ENCODE measurements around the gene ETS1.

The ETS1 gene, protein sequence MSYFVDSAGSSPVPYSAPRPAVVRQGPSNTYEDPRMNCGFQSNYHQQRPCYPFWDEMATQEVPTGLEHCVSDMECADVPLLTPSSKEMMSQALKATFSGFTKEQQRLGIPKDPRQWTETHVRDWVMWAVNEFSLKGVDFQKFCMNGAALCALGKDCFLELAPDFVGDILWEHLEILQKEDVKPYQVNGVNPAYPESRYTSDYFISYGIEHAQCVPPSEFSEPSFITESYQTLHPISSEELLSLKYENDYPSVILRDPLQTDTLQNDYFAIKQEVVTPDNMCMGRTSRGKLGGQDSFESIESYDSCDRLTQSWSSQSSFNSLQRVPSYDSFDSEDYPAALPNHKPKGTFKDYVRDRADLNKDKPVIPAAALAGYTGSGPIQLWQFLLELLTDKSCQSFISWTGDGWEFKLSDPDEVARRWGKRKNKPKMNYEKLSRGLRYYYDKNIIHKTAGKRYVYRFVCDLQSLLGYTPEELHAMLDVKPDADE

DNA sequence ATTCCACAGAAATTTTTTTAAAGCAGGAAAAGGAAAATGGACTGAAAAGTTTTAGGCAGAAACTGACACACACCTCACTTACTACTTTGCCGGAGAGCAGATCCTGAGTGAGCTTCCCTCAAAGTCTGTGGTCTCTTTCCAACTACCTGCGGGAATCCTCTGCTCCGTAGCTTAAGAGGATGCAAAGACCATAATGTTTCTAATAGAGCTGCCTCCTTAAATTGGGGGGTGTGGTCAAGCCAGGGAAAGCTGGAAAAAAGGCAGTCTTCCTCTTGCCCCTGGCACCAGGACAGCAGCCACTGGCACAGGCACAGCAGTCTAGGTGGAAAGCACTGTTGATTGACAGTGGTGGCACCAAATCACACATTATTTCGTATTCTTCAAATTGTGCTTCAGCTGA, at the start of gene ETS1:
Gene ETS1 (minus strand): TSS at position 144 of the 400 bp plus-strand sequence. CDS start 14,428 bp downstream, outside the sequence.
- DNase-seq: no peak

DNA sequence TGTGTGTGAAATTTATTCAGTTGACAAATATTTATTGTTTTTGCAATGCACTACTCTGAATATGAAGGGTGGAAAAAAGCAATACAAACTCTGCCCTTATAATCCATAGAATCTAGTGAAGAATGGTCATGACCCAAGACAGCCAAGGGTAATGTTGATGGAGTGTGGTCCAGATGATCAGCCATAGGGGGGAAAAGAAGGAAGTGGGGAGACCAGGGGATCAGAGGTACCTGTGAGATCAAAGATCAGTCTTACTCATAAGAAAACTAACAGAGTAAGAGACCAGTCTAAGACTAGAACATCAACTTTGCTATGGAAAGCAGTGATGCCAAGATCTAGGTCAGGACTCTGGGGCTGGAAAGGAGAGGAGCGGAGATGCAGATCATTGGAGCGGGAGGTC, 47.0 kb upstream of the ETS1 start:
- no peak for DNase-seq

DNA sequence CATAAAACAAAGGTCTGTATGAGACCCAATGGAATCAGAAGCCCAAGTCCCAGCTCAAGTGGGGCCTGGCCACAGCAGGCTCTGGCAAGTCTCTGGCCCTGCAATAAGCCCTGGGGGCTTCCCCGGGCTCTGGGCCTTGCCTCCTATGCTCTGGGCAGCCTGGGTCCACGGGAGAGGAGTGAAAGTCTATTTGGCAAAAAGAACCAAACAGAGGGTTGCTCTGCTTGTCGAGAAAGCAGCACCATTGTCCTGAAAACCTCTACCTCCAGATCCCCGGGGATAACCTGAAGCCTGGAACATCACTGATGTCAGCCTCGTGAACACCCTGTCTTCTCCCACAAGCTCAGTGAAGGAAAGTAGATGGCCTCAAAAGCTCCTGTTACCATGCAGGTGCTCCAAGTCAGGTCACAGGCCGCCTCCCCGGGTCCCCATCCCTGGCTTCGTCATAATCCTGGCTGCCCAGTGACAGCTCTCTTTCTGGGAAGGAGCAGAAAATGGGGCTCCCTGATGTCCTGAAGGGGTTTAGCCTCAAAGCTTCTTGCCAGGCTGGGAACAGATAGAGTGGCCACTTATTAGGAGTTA, 46.1 kb upstream of the ETS1 start:
- no peak for DNase-seq

DNA sequence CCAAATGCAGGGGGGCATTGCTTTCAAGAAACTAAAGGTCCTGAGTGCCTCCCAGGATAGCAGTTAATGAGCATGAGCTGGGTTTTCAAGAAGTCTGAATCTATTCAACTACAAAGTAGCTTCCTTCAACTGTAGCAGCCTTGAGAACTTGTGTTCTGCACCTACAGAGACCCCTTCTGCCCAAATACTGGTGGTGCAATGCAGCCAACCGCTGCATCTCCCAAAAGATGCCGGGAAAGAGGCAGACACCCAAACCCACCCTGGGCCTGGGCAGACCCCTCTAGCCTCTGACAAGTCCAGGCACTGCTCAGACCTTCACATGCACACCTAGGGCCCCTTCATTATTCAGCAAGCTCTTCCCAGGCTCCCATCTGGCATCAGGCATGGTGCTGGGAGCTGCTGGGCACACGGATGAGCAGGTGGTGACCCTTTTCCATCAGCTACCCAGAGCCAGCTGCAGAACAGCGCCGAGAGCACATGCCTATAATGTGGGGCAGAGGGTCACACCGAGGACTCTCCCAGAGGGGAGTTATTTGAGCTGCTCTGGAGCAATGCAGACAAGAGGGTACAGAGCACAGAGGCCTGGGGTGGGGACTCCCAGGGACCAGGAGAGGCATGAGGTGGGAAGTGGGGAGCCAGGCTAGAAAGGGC, 44.9 kb upstream of the ETS1 start:
- DNase-seq: peak; percentile 65 to 69

DNA sequence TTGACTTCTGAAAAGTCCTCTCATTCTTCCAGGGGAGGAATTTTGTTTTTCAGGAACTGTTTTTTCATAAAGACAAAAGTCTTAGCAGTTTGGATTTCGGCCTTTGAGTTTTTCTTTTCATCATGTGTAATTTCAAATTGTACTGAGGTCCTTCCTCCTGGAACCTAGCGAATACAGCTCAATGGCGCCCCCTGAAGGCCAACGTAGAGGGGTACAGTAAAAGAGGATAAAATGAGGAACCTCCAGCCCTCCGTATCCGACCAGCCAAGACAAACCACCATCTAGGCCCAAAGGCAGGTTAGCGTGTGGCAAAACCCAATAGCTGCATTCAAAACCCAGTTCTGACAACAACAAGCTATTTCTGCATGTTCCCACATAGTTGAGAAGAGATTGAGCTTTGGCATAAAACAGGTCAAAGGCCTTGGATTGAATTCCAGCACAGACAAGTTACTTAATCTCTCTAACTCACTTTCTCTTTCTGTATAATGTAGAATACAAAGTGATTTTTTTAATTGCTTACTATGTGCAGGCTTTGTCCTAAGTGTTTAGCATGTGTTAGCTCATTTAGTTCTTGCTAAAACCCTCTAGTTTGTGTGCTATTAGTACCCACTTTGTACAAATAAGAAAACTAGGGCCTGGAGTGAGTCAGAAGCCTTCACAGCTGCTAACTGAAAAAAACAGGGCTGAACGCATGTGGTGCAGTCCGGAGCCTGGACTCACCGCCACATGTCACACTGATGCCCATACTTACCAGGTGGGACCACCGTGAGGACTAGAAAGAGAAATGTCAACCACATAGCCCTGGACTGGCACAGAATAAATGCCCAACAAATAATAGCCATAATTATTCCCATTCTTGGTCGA, 43.2 kb upstream of the ETS1 start:
- peak; percentile 90 to 91 for DNase-seq

DNA sequence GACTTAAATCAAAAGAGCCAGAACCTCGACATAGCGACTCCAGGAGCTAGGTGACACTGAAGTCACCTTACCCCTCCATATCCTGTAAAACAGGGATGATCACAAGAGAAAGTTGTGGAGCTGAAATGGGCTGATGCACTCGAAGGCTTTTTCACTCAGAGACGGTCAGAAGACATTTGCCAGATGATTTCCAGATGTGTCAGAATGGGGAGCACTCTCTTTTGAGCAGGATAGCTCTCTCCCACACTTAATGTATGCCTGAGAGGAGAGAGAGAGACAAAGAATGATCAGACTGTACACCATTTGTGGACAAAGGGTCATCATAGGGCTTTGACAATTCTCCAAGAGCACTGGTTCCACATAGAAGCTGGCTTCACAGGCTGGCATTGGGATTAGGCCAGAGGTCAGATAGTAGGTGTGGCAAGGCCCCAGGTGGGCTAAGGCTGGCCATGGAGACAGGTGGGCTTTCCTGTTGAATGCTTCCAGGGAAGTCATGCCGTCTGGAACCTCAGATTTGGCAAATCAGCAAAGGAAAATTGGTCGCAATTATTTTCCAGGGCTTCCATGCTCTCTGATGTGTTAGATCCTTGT, 42.3 kb upstream of the ETS1 start:
- DNase-seq: no peak

DNA sequence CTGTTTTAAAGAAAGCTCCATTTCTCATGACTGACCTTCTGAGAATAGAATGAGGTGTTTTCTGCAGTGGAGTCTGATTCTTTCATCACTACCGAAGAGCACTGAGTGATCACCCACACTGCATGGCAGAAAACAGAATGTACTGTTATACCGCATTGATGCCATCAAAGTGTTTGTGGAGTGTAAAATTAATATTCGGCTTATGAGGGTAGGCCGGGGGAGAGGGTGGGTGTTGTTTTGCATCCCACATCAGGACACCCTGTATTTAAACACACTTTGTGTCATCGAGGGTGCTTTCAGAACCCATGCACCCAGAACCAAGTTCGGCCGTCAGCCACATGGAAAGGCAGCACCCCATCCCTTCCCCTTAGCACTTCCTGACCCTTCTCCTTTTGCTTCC, 41.3 kb upstream of the ETS1 start:
- peak; percentile 31 to 55 for DNase-seq

DNA sequence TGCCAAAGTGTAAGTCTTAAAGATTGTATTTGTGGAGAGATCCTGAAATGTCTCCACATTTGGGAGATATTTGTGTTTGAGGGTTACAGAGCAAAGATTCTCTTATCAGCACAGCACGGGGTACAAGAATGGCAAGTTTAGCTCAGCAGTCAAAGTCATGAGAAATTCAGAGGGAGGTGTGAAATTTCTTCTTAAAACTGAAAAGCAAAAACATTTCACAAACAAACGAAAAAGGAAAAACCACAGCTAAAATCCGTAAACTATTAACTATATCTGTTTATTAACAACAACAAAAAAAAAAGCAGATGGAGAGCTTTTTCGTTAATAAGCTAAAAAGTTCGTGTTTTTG, 40.9 kb upstream of the ETS1 start:
- peak in 1 of 2 donors; percentile 42 for DNase-seq

DNA sequence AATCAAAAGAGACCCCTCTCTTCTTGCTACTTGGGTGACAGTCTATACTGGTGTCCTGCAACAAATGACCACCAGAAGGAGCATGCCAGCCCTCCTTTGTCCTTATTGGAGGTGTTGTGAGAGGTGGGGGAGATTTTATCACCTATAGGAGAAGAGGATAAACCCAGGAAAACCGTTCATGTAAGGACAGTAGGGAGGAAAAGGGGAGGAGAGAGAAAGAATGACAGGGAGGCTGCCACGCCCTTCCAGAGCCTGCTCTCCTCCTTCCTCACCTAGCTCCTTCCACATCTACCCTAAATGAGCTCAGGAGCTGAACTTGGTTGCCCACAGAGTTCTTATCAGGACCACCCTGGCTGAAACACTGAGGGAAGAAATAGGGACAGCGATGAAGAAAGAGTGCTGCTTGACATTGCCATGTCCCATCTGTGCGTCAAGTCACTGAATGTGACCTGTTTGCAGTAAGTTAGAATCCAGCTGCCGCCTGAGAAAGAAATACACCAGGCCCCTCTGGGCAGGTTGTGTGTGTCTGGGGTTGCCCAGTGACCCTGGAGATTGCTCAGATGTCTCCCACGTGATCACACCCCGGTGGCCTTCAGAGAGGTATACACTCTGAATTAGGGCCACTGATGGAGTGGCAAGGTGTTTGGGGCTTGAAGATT, 40.4 kb upstream of the ETS1 start:
- peak; percentile 56 to 63 for DNase-seq

DNA sequence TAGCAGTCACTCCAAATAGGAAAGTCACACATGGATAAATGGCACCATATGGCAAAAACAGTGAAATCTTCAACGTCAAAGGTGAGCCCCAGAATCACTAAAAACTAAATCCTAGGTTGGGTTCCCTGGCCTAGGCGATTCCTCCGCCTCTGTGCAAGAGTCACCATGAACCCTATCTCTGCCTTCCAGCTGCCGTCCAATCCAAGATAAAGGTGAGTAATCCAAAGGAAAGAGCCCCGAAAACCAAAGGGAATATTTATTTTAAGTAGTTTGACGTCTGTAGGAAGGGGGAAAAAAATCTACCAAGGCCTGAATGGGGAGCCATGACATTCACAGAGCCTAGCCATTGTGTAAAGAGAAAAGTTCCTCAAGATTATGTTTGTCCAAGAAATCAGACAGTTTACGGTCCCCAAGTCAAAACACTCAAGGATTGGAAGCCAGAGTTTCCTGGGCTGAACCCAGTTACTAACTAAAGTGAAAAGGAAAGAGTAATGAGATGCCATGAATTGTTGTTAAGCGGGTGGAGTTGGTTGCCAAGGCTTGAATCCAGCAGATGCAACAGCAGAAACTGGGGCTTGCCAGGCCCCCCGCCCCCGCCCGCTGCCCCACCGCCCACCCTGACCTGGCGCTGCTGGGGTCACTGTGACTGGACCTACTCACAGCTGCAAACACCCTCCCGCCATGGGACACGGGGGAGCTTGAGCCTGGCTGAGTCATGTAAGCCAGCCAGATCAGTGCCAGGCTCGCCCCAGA, 39.7 kb upstream of the ETS1 start:
- no peak for DNase-seq

DNA sequence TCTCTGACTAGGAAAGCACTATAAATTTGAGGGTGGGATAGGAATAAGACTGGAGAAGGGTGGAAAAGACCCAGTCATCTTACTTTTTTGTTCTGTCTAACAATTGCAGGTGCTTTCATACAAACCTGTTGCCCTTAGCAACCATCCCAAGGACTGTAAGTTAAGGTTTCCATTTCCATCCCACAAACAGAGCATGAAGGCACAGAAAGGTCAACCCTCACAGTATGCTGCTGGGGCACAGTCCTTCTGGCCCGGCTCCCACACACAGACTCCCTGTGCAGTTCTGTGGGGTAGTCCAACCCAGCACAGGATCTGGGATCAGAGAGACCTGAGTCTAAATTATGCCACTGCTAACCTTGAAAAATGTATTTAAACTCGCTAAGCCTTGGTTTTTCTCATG, 38.4 kb upstream of the ETS1 start:
- no peak for DNase-seq

DNA sequence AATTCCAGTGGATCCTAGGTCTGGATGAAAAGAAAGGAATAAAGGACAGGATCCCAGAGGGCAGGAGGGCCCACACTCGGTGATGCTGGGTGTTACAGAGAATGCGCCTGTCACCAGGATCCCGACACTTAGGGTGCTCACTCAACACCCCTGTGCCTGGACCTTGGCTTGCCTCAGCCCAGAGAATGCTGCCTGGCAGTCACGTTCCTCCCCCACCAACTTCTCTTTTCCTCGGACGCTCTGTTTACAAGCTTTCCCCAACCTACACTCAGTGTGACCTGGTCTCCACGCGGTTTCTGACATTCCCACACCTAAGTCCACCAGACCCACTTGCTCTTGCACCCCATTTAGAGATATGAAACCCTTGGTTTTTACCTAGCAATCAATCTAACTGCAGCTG, 38.0 kb upstream of the ETS1 start:
- DNase-seq: no peak

DNA sequence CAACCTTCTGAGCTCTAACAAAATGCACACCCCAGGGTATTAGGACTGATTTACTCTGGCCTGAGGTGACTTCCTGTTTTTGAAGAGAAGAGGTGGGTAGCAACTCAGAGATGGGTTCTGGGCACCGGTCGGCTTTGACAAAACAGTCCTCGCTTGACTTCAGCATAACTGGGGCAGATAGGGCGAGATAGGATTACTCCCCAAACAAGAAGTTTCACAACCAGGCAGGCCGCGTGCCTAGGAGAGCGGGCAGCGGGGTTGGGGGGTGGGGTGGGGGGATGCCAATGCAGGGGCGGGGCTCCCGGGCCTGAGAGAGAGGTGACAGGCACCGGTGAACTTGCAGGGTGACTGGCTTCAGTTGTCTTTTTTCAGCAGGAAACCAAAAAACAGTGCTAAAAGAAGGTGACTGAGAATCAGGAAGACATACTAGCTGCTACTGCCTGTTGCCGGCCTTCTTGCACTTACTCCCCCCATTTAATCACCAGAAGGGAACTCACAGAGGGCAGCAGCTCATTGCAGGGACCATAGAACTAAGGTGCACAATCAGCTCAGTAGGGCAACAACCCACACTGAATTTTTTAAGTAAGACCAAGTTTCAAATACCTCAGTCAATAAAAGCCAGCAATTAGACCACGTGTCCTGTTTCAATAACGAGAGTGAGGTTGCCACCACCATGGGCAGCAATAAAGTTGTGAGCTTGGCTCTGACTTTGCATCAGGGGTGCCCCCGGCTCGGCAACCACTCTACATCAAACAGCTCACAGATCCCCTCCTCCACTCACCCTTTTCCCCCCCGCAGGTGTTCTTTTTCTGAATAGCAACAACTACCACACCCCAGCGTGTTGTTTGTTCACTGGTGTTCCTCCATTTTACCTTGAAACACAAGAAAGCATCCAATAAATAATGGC, 37.2 kb upstream of the ETS1 start:
- peak; percentile 80 to 87 for DNase-seq

DNA sequence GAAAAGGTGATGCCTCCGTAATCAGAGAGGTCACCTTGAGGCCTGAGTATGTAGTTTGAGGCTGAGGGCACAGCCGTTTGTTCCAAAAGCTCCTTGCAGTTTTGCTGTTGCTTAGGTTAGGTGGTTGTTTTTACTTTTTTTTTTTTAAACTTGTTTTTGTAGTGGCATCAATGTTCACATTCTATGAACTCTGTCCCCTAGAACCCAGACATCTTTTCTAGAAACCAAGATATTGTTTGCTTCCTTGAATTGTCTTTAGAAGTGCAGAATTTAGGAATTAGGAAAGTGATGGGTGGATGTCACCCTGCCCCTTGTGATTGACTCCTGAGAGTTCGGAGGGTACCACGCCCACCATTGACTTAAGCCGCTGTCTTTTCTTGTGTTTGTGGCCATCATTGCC, 35.7 kb upstream of the ETS1 start:
- no peak for DNase-seq

DNA sequence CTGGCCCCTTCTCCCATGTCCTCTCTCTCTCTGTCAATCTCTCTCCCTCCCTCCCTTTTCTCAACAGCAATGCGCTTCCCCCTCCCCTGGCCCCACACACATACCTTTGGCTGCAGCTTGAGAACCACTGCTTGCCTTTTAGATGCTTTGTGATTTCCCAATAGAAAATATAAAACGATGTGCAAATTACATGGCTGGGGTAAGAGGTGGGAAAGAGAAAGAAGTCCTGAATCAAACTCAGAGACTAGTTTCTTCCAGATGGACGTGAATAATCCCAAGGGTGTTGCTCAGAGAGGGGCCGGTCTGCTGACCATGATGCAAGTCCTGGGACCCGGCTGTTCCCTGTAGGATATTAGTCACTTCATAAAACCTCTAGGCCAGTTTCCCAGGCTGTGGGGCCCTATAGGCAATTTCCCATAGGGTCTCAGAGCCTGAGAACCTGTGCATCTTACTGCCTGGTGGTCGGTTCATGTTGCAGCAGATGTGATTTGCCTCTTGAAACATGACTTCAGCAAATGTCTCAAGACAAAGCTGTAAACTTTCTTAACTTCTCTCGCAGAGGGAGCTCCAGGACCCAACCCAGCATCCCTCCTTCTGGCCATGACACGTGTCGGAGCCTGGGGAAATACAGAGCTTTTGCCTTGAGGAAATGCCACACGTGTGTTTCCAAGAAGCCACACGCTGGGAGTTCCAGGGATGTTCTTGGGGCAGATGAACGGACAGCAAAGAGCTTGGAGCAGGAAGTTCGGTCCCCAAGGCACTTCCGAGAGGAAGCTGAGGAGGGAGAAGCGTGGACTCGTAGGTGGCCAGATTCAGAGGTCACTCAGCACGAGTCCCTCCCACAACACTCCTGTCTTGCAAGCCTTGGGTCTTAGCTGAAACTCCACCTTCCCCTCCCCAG, 34.5 kb upstream of the ETS1 start:
- no peak for DNase-seq

DNA sequence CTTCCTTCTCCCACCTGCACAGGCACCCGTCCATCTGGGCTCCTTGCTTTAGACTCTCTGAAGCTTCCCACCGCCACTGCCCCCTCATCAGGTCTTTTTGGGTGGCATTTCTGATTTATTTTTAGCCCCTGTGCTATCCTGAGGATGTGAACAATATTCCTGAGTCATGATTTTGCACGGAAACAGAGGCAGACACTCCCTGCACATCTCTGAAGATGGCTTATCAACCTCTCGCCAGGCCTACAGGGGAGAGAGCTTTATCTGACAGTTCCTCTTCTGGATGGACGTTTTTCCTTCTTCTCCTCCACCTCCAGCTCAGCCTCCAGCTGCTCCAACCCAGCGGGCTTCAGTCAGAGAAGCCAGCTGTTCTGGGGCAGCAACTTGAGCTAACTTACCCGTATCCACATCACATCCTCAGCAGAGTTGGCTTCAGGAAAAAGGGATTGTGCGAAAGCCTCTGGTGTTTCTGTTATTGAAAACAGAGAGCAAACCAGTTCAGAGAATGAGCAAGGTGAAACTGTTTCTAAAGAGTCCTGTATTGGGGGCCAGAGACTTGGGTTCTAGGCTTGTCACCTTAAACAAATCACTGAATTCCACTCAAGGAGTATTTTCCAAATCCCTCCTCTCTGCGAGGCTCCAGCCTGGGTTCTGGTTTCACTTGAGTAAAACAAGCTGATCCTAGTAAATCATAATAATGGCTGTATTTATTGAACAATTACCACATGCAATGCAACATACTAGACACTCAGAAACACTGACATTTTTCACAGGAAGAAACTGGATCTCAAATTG, 33.1 kb upstream of the ETS1 start:
- no peak for DNase-seq

DNA sequence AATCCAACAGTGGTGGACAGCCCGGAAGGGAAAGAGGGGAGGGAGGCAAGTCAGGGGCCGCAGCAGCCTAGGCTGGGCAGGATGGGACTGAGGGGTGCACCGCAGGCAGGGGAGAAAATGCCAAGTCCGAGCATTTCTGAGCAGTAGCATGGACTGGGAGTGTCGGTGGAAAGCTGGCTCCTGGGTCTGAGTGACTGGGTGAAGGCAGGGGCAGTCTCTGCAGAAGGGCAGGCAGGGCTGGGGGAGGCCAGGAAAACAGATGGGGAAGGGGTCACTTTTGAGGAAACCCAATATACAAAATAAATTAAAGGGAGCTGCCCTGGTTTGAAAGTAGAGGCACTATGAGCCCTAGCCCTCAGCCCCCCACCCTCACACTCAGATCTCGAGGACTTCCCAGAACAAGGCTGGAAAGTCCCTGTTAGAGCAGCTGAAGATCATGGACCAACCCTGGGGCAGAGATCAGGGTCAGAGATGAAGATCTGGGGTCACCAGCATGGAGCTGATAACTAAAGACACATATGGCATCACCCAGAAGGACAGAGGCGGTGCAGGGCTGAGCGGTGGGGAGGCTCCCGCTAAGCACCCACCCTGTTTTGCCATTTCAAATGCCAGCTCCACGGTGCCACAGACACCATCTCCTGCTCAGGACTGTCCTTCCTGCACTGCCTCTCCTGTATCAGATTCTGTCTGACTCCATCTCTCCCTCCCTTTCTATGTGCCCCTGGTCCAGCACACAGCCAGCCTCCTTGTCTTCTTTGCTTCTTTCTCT, 32.4 kb upstream of the ETS1 start:
- no peak for DNase-seq
